ENCODE data around the gene RAG2.

RAG2 gene

DNA sequence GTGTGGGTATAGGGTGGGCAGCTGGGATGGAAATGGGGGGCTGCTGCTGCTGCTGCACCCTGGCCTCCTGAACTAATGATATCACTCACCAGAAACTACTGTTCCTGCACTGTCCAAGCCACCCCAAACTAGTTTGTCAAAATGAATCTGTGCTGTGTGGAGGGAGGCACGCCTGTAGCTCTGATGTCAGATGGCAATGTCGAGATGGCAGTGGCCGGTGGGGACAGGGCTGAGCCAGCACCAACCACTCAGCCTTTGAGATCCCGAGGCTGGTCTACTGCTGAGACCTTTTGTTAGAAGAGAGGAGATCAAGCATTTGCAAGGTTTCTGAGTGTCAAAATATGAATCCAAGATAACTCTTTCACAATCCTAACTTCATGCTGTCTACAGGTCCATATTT is 28.9 kb downstream of the RAG2 start:
- no peak overlapping the region for H3K9ac ChIP-seq
- H3K4me1 ChIP-seq (ENCODE audit: low read depth, poor library complexity, severe bottlenecking) = no peaks in the 10 kb centered on the region
- H3K27ac ChIP-seq = no peak overlapping the region
- H4K20me1 ChIP-seq (ENCODE audit: insufficient read depth) = no peaks in the 10 kb centered on the region
- no peaks in the 10 kb centered on the region for H3K36me3 ChIP-seq (ENCODE audit: insufficient read depth)
- no peaks in the 10 kb centered on the region for H3K79me2 ChIP-seq (ENCODE audit: insufficient read depth, low read depth)
- no peak overlapping the region for H2AFZ ChIP-seq (ENCODE audit: low read depth)
- no peak overlapping the region for H3K4me3 ChIP-seq (IDR thresholded peaks at IDR 0.05; ENCODE audit: insufficient read depth, low read depth, low read length)
- H3K27me3 ChIP-seq (ENCODE audit: insufficient read depth, low read depth) = no peaks in the 10 kb centered on the region
- no peak overlapping the region for H3K4me2 ChIP-seq
- TF ChIP-seq, protein P1, sequence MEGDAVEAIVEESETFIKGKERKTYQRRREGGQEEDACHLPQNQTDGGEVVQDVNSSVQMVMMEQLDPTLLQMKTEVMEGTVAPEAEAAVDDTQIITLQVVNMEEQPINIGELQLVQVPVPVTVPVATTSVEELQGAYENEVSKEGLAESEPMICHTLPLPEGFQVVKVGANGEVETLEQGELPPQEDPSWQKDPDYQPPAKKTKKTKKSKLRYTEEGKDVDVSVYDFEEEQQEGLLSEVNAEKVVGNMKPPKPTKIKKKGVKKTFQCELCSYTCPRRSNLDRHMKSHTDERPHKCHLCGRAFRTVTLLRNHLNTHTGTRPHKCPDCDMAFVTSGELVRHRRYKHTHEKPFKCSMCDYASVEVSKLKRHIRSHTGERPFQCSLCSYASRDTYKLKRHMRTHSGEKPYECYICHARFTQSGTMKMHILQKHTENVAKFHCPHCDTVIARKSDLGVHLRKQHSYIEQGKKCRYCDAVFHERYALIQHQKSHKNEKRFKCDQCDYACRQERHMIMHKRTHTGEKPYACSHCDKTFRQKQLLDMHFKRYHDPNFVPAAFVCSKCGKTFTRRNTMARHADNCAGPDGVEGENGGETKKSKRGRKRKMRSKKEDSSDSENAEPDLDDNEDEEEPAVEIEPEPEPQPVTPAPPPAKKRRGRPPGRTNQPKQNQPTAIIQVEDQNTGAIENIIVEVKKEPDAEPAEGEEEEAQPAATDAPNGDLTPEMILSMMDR (conservative IDR thresholded peaks at IDR 0.05; ENCODE audit: low read depth, low read length) = no peak

- no peaks in the 10 kb centered on the region for H3K4me1 ChIP-seq (ENCODE audit: low read depth, poor library complexity, severe bottlenecking)
- H3K27me3 ChIP-seq (ENCODE audit: insufficient read depth, low read depth) = no peaks in the 10 kb centered on the region
- no peaks in the 10 kb centered on the region for H3K36me3 ChIP-seq (ENCODE audit: insufficient read depth)
- no peak within 1 kb of the TSS for H3K9ac ChIP-seq
- no peak within 1 kb of the TSS for H2AFZ ChIP-seq (ENCODE audit: low read depth)
- no peak within 1 kb of the TSS for H3K4me2 ChIP-seq
- no peaks in the 10 kb centered on the region for H3K79me2 ChIP-seq (ENCODE audit: insufficient read depth, low read depth)
- no peaks in the 10 kb centered on the region for H4K20me1 ChIP-seq (ENCODE audit: insufficient read depth)
- no peak within 1 kb of the TSS for H3K27ac ChIP-seq
- no peak within 1 kb of the TSS for H3K4me3 ChIP-seq (IDR thresholded peaks at IDR 0.05; ENCODE audit: insufficient read depth, low read depth, low read length)
- TF ChIP-seq, protein P1 (conservative IDR thresholded peaks at IDR 0.05; ENCODE audit: low read depth, low read length) = no peak
These were observed 30.3 kb downstream of the RAG2 start, which contains the start of gene RAG1 for GRCh38 chr11:36567694-36568093. Gene RAG1, plus strand, starts transcription at chr11:36568007. Its CDS starts 5,298 bp downstream, at chr11:36573305.

GRCh38 chr11:36566407-36567053 is 31.5 kb downstream of the RAG2 start:
- H2AFZ ChIP-seq (ENCODE audit: low read depth) = no peak overlapping the region
- no peaks in the 10 kb centered on the region for H3K36me3 ChIP-seq (ENCODE audit: insufficient read depth)
- no peak overlapping the region for H3K4me3 ChIP-seq (IDR thresholded peaks at IDR 0.05; ENCODE audit: insufficient read depth, low read depth, low read length)
- no peaks in the 10 kb centered on the region for H4K20me1 ChIP-seq (ENCODE audit: insufficient read depth)
- no peaks in the 10 kb centered on the region for H3K27me3 ChIP-seq (ENCODE audit: insufficient read depth, low read depth)
- H3K4me2 ChIP-seq = no peak overlapping the region
- TF ChIP-seq, protein P1 (conservative IDR thresholded peaks at IDR 0.05; ENCODE audit: low read depth, low read length) = no peak
- H3K27ac ChIP-seq = no peak overlapping the region
- no peaks in the 10 kb centered on the region for H3K4me1 ChIP-seq (ENCODE audit: low read depth, poor library complexity, severe bottlenecking)
- no peak overlapping the region for H3K9ac ChIP-seq
- no peaks in the 10 kb centered on the region for H3K79me2 ChIP-seq (ENCODE audit: insufficient read depth, low read depth)

DNA sequence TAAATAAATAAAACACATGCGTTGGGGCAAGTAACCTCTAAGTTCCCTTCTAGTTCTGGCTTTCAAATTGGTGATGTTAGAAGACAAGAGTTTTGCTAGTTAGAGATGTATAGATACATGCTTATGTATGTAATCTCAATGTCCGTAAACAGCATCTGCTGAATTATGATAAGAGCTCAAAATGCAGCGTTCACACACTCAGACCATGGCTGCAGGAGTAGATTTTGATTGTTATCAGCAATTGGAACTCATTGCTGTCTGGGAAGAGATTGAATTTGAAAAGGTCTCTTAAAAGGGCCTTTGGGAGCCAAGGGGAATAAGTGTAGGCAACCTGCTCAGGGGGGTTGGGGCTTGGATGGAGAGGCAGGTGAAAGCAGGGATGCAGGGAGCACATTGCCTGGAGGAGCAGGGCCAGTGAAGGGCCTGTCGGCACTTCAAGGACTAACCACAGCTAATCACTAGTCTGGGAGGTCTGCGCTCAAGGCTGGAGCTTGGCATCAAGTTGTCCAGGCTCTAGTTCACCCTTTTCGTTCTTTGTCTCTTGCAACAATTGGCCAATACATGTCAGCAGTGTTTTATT is 32.9 kb downstream of the RAG2 start:
- no peak overlapping the region for H3K4me2 ChIP-seq
- no peak overlapping the region for H3K4me3 ChIP-seq (IDR thresholded peaks at IDR 0.05; ENCODE audit: insufficient read depth, low read depth, low read length)
- no peaks in the 10 kb centered on the region for H3K4me1 ChIP-seq (ENCODE audit: low read depth, poor library complexity, severe bottlenecking)
- H2AFZ ChIP-seq (ENCODE audit: low read depth) = no peak overlapping the region
- no peak overlapping the region for H3K27ac ChIP-seq
- no peaks in the 10 kb centered on the region for H3K36me3 ChIP-seq (ENCODE audit: insufficient read depth)
- H3K9ac ChIP-seq = no peak overlapping the region
- TF ChIP-seq, protein P1 (conservative IDR thresholded peaks at IDR 0.05; ENCODE audit: low read depth, low read length) = no peak
- no peaks in the 10 kb centered on the region for H3K27me3 ChIP-seq (ENCODE audit: insufficient read depth, low read depth)
- no peaks in the 10 kb centered on the region for H4K20me1 ChIP-seq (ENCODE audit: insufficient read depth)
- H3K79me2 ChIP-seq (ENCODE audit: insufficient read depth, low read depth) = no peaks in the 10 kb centered on the region
